Measurements from ENCODE around the gene DDI1. TPM values are rescaled to one million over a fixed set of nuclear protein-coding genes. Genes with fewer than 3 reads are reported as not detected.

The DDI1 gene
- total and polyA plus RNA-seq, 10 of the 15 experiments (the other 5 are each of a cell fraction or from before 2014, with no cell fraction given): not detected

DNA sequence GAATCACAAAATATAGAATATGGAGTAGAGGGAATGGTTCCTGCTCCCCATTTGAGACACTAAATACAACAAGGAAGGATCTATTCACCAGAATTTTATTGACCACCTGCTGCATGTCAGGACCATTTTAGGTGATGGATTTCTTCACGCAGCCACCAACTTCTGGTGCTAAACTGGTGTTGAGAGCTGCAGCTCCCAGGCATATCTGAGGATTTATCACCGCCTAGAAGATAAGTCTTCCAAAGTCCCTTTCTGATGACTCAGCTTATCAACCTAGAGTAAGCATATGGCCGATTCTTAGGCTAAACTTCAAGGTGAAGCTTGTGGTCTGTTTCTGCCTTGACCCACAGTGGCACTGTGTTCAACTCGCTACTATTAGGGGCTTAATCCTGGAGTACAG lies 6.7 kb downstream of the DDI1 start (continued):
- TF ChIP-seq CTCF (IDR thresholded peaks at IDR 0.05 in 2 of 3, conservative IDR thresholded peaks at IDR 0.05 in 1 of 3; ENCODE audit: control insufficient read depth in 2 of 3, extremely low read depth in 1 of 3, insufficient read depth in 1 of 3, low read depth in 3 of 3, low read length in 3 of 3) (no peak), BRCA1 (IDR thresholded peaks at IDR 0.05; ENCODE audit: low read depth, low read length) (no peak), RELA (IDR thresholded peaks at IDR 0.05; ENCODE audit: borderline replicate concordance, partially characterized antibody) (no peak), RFX5 (IDR thresholded peaks at IDR 0.05; ENCODE audit: low read depth, low read length) (no peak), MTA2 (IDR thresholded peaks at IDR 0.05; ENCODE audit: low read depth) (no peak), BACH1 (IDR thresholded peaks at IDR 0.05; ENCODE audit: borderline replicate concordance) (no peak), JUNB (IDR thresholded peaks at IDR 0.05) (no peak)

- ChIA-PET SMC1A (ENCODE audit: uncharacterized antibody, unreplicated experiment) (interaction anchor here (0.6 kb wide), 1 partner anchor 112 kb away, joined by 3 read pairs; no protein-coding TSS in a partner anchor), RAD21 (ENCODE audit: unreplicated experiment) (no interaction called here), CTCF (no interaction called here), POLR2A (no interaction called here)
- 48% methylated on average over 6 of the region's 6 CpGs for WGBS (ENCODE audit: insufficient coverage, insufficient replicate concordance, low lambda C conversion rate, missing lambda C conversion rate)
- ATAC-seq: no peak
- BruUV-seq (replicated peaks): no TSS peak
- Histone ChIP-seq H3K9ac (ENCODE audit: control insufficient read depth, insufficient read depth, low read length) (no peak overlapping the region), H4K20me1 (ENCODE audit: control insufficient read depth, insufficient read depth) (no peaks in the 10 kb centered on the region), H3K4me2 (ENCODE audit: control insufficient read depth, insufficient read depth) (no peak overlapping the region), H3K36me3 (ENCODE audit: control insufficient read depth in 2 of 2, insufficient read depth in 2 of 2, low read length in 1 of 2) (no peaks in the 10 kb centered on the region), H3K27ac (ENCODE audit: control insufficient read depth, insufficient read depth) (no peak overlapping the region), H3K9me3 (replicated peaks; ENCODE audit: control insufficient read depth, insufficient read depth, low read length) (no peaks in the 10 kb centered on the region), H2AFZ (ENCODE audit: control insufficient read depth, low read depth, low read length) (no peak overlapping the region), H3K27me3 (replicated peaks in 1 of 2; ENCODE audit: control insufficient read depth in 2 of 2, insufficient read depth in 2 of 2, low read length in 1 of 2) (no peaks in the 10 kb centered on the region), H3K4me1 (ENCODE audit: control insufficient read depth, insufficient read depth, low read length) (no peaks in the 10 kb centered on the region), H3K79me2 (ENCODE audit: control insufficient read depth, insufficient read depth, low read length) (no peaks in the 10 kb centered on the region), H3K4me3 (no peak overlapping the region)
- no peak for DNase-seq (ENCODE audit: low read depth, low spot score)
- FAIRE-seq: no peak
- in situ Hi-C loops (cut with MboI): no loop called here
- intact Hi-C loops (cut with micrococcal nuclease; ENCODE audit: unreplicated experiment): no loop called here
- TF ChIP-seq TARDBP (IDR thresholded peaks at IDR 0.05; ENCODE audit: borderline replicate concordance) (no peak), RAD51 (IDR thresholded peaks at IDR 0.05) (no peak), EP300 (IDR thresholded peaks at IDR 0.05; ENCODE audit: borderline replicate concordance in 1 of 2, control insufficient read depth in 1 of 2, low read depth in 2 of 2, low read length in 2 of 2) (no peak), FOXK2 (IDR thresholded peaks at IDR 0.05) (no peak), JUND (IDR thresholded peaks at IDR 0.05; ENCODE audit: low read depth, low read length) (no peak)
- TF ChIP-seq, protein P1, sequence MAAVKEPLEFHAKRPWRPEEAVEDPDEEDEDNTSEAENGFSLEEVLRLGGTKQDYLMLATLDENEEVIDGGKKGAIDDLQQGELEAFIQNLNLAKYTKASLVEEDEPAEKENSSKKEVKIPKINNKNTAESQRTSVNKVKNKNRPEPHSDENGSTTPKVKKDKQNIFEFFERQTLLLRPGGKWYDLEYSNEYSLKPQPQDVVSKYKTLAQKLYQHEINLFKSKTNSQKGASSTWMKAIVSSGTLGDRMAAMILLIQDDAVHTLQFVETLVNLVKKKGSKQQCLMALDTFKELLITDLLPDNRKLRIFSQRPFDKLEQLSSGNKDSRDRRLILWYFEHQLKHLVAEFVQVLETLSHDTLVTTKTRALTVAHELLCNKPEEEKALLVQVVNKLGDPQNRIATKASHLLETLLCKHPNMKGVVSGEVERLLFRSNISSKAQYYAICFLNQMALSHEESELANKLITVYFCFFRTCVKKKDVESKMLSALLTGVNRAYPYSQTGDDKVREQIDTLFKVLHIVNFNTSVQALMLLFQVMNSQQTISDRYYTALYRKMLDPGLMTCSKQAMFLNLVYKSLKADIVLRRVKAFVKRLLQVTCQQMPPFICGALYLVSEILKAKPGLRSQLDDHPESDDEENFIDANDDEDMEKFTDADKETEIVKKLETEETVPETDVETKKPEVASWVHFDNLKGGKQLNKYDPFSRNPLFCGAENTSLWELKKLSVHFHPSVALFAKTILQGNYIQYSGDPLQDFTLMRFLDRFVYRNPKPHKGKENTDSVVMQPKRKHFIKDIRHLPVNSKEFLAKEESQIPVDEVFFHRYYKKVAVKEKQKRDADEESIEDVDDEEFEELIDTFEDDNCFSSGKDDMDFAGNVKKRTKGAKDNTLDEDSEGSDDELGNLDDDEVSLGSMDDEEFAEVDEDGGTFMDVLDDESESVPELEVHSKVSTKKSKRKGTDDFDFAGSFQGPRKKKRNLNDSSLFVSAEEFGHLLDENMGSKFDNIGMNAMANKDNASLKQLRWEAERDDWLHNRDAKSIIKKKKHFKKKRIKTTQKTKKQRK (IDR thresholded peaks at IDR 0.05; ENCODE audit: low read depth, low read length): no peak
- TF ChIP-seq, protein P2, sequence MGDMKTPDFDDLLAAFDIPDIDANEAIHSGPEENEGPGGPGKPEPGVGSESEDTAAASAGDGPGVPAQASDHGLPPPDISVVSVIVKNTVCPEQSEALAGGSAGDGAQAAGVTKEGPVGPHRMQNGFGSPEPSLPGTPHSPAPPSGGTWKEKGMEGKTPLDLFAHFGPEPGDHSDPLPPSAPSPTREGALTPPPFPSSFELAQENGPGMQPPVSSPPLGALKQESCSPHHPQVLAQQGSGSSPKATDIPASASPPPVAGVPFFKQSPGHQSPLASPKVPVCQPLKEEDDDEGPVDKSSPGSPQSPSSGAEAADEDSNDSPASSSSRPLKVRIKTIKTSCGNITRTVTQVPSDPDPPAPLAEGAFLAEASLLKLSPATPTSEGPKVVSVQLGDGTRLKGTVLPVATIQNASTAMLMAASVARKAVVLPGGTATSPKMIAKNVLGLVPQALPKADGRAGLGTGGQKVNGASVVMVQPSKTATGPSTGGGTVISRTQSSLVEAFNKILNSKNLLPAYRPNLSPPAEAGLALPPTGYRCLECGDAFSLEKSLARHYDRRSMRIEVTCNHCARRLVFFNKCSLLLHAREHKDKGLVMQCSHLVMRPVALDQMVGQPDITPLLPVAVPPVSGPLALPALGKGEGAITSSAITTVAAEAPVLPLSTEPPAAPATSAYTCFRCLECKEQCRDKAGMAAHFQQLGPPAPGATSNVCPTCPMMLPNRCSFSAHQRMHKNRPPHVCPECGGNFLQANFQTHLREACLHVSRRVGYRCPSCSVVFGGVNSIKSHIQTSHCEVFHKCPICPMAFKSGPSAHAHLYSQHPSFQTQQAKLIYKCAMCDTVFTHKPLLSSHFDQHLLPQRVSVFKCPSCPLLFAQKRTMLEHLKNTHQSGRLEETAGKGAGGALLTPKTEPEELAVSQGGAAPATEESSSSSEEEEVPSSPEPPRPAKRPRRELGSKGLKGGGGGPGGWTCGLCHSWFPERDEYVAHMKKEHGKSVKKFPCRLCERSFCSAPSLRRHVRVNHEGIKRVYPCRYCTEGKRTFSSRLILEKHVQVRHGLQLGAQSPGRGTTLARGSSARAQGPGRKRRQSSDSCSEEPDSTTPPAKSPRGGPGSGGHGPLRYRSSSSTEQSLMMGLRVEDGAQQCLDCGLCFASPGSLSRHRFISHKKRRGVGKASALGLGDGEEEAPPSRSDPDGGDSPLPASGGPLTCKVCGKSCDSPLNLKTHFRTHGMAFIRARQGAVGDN (IDR thresholded peaks at IDR 0.05): no peak
These were observed 7.3 kb downstream of the DDI1 start for GRCh38 chr11:104043678-104044239.

Data from GM12878 (cell line).